H1 (cell line): ENCODE results near the gene FABP7.

Experiments used
- ASH2L ChIP-seq: fragments of 200-600, 300-600 bp; sonication (generic); IDR thresholded peaks from one replicate; pipeline ENCODE4 v1.7.1; 2017; ENCODE audit warnings: low read length
- CHD2 ChIP-seq: IDR thresholded peaks from 2 replicates; pipeline ENCODE4 v1.6.1; 2012; ENCODE audit warnings: low read length, improper control_type of control experiment
- CTCF ChIP-seq, 3 experiments: IDR thresholded peaks; 1 replicate in 2 of 3; 2 replicates in 1 of 3; pipeline versions ENCODE4 v1.5.1 to v1.6.1; 2011; ENCODE audit warnings: low read length in 3 of 3, mild to moderate bottlenecking in 3 of 3, inconsistent platforms in 2 of 3, low read depth in 1 of 3, moderate library complexity in 1 of 3; ENCODE audit not compliant: insufficient read depth in 1 of 3; ENCODE audit errors: control extremely low read depth in 1 of 3
- POLR2A ChIP-seq, 2 experiments: IDR thresholded peaks; 1 replicate in 1 of 2; 2 replicates in 1 of 2; pipeline ENCODE4 v1.6.1; 2011; ENCODE audit warnings: low read depth in 2 of 2, low read length in 2 of 2, mild to moderate bottlenecking in 2 of 2; ENCODE audit errors: control extremely low read depth in 1 of 2
- RAD21 ChIP-seq, 2 experiments: IDR thresholded peaks in 1 of 2; conservative IDR thresholded peaks in 1 of 2; 2 replicates each; pipeline ENCODE4 v1.6.1; 2011; ENCODE audit warnings: low read depth in 2 of 2, low read length in 2 of 2, improper control_type of control experiment in 1 of 2, inconsistent platforms in 1 of 2, mild to moderate bottlenecking in 1 of 2, moderate library complexity in 1 of 2
- SIX5 ChIP-seq: IDR thresholded peaks from 2 replicates; pipeline ENCODE4 v1.6.1; 2011; ENCODE audit warnings: mild to moderate bottlenecking, low read depth, low read length
- TAF1 ChIP-seq: IDR thresholded peaks from 2 replicates; pipeline ENCODE4 v1.6.1; 2011; ENCODE audit warnings: mild to moderate bottlenecking, low read depth, low read length
- YY1 ChIP-seq: IDR thresholded peaks from 2 replicates; pipeline ENCODE4 v1.6.1; 2011; ENCODE audit warnings: low read depth, mild to moderate bottlenecking, low read length
- ZNF274 ChIP-seq: IDR thresholded peaks from 2 replicates; pipeline ENCODE4 v1.7.0; 2012; ENCODE audit warnings: low read length, borderline replicate concordance; ENCODE audit errors: extremely low read depth

- TF ChIP-seq ASH2L: no peak
- TF ChIP-seq CTCF (IDR thresholded peaks at IDR 0.05; ENCODE audit: control extremely low read depth in 1 of 3, insufficient read depth in 1 of 3, low read depth in 1 of 3, low read length in 3 of 3): no peak
- TF ChIP-seq POLR2A (IDR thresholded peaks at IDR 0.05; ENCODE audit: control extremely low read depth in 1 of 2, low read depth in 2 of 2, low read length in 2 of 2): no peak
- TF ChIP-seq ZNF274: no peak
- TF ChIP-seq CHD2: no peak
- no peak for TF ChIP-seq YY1
- no peak for TF ChIP-seq TAF1
- no peak for TF ChIP-seq RAD21 (IDR thresholded peaks at IDR 0.05 in 1 of 2, conservative IDR thresholded peaks at IDR 0.05 in 1 of 2; ENCODE audit: low read depth in 2 of 2, low read length in 2 of 2)
- TF ChIP-seq SIX5: no peak
Observed at GRCh38 chr6:122753000-122753687, 26.4 kb upstream of the FABP7 start.
